HG03280 (cell line): ENCODE results near the gene TP53I11.

Source experiments
- ATAC-seq: cut with Tn5 transposase; IDR thresholded peaks from one replicate; pipeline ENCODE4 v1.9.1; 2021; ENCODE audit warnings: mild to moderate bottlenecking, moderate library complexity; ENCODE audit not compliant: unreplicated experiment

TP53I11 gene

GRCh38 chr11:44889266-44889665 lies 61.4 kb downstream of the TP53I11 start:
- no peak for ATAC-seq

DNA sequence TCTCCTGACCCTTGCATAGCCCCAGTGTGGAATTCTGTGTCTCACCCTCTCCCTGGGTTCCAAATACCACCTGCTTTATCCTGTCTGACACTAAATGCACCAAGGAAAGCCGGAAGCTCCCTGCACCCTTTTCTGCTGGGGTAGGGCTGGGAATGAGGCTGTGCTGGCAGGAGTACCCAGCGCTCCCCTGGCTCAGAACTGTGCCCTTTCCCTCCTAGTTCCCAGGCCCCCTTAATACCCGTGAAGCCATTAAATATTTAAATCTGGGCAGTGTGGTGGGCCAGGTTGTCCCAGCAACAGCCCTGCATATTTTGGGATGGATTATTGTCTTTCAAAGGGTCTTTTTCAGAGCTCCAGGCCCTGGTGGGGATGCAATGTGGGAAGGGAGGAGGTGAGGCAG lies 63.0 kb downstream of the TP53I11 start:
- ATAC-seq, result no peak

- no peak for ATAC-seq
Observed at GRCh38 chr11:44886790-44887140, 63.9 kb downstream of the TP53I11 start.

DNA sequence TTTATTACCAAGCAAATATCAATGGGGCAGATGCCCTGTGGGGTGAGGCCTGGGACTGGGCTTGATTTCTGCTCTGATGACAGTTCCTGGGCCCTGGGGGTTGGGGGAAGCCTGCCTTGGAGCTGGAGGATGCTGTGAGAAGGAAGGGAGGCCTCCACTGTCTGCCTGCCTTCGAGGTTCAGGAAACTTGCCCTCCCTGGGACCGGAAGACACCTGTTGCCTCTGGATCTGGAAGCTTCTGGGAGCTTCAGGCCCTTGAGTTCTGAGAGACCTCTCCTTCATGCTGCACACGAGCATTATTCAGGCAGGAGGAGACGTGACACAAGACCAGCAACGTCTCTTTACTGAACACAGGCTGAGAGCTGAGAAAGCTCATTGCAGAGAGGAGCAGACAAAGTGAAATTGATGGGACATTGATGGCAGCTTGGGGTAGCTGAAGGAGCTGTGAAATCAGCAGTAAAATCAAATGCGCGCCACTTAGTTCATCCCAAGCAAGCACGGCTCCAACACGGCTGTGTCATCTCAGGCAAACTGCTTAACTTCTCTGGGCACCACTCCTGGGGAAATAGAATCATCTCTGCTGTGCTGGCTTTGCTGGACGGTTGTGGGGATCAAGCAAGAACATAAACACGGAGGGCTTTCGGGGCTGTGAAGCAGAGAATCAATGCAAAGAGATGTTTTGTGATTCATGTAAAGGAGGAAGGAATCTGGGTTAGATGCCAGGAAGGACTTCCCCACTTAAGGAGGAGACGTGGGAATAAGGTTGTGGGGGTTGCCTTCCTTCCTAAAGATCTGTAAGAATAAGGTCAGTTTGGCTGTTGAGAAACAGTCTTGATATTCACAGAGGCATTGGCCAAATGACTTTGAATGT lies 64.5 kb downstream of the TP53I11 start:
- no peak for ATAC-seq

- no peak for ATAC-seq
Observed at GRCh38 chr11:44885065-44885810, 65.4 kb downstream of the TP53I11 start.

DNA sequence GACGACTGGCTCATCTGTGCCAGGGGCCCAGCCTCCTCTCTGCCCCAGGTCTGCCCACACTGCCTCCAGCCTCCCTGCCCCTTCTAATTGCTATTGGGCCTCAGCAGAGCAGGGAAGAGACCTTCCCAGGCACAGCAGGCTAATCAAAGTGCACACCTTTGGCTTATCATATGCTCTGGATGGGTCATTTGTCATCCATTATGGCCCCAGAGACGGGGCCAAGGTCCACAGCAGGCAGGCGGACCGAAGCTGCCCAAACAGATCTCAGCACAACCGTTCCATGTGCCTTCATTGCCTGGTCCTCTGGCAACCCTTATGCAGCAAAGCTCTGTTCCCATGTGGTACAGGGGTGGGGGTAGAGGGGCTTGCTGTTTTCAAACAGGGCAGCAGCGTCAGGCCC lies 66.6 kb downstream of the TP53I11 start:
- no peak for ATAC-seq

- no peak for ATAC-seq
Observed at GRCh38 chr11:44883277-44883676, 67.4 kb downstream of the TP53I11 start.
